HepG2 (cell line): ENCODE data around the gene EEF1A2.

Experiments
- CTCF ChIP-seq: sonication (generic); formaldehyde crosslinking; IDR thresholded peaks from 2 replicates; pipeline ENCODE4 v1.5.0; 2020; ENCODE audit warnings: mild to moderate bottlenecking, missing genetic modification reagents, moderate library complexity
- HDAC2 ChIP-seq: sonication (generic); formaldehyde crosslinking; IDR thresholded peaks from 2 replicates; pipeline ENCODE4 v1.4.0; 2020; ENCODE audit warnings: missing genetic modification reagents
- MZF1 ChIP-seq: sonication (generic); formaldehyde crosslinking; IDR thresholded peaks from 2 replicates; pipeline ENCODE4 v1.8.1; 2023; ENCODE audit warnings: mild to moderate bottlenecking, missing genetic modification reagents, borderline replicate concordance
- NFE2L2 ChIP-seq: fragments of 150-350 bp; IDR thresholded peaks from 2 replicates; pipeline ENCODE4 v1.6.1; 2014; ENCODE audit warnings: low read length
- PHF21A ChIP-seq: sonication (generic); formaldehyde crosslinking; IDR thresholded peaks from 2 replicates; pipeline ENCODE4 v1.5.0; 2020; ENCODE audit warnings: mild to moderate bottlenecking, missing genetic modification reagents
- RFX5 ChIP-seq: IDR thresholded peaks from 2 replicates; pipeline ENCODE4 v1.6.1; 2011; ENCODE audit warnings: low read depth, low read length, improper control_type of control experiment
- YY1 ChIP-seq: IDR thresholded peaks from 2 replicates; pipeline ENCODE4 v1.6.1; 2011; ENCODE audit warnings: low read length, low read depth, moderate library complexity, mild to moderate bottlenecking; ENCODE audit not compliant: insufficient read depth, insufficient replicate concordance
- ZKSCAN1 ChIP-seq: fragments of 150-350 bp; IDR thresholded peaks from 2 replicates; pipeline ENCODE4 v1.6.1; 2014; ENCODE audit warnings: low read length

GRCh38 chr20:63529861-63530787 lies 31.2 kb upstream of the EEF1A2 start:
- TF ChIP-seq YY1 (no peak), ZKSCAN1 (no peak), HDAC2 (CRISPR knock-in tag) (no peak), NFE2L2 (no peak), PHF21A (CRISPR knock-in tag) (no peak), MZF1 (no peak), CTCF (no peak), RFX5 (no peak)
